ENCODE results near the gene ERCC6L2. TPM values are rescaled to one million over a fixed set of nuclear protein-coding genes. Genes with fewer than 3 reads are reported as not detected.

ERCC6L2 gene
- polyA plus RNA-seq, 1 of the 3 experiments (the other 2 are of a cell fraction), result 10.0 TPM

DNA sequence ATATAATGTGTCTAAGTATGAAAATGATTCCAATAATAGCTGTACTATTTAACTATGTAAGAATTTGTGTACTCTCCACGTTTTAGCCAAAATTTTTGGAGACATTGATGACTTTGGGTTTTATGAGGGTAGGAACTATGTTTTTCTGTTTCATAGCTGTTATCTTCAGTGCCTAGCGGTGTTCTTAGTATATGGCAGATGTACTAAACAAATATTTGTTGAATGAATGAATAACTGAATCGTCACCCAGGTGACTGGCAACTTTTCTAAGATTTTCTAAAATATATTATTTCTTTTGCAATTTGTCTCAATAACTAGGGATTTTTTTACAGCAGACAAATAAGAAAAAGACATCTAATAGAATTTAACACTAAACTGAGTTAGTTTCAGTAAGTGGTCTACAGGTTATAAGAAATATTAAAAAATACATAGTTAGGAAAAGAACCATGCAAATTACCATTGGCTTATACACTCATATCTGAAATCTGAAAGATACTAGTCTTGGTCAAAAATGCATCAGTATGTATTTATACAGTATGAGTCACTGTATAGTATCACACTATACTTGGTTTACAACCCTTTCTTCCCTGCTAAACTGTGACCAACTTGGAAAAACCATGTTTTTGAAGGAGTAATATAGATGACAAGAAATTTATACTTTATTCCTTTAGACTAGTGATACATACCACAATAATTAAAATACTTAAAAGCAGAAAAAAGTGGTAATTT lies 10.5 kb upstream of the ERCC6L2 start:
- Histone ChIP-seq H3K27me3 (ENCODE audit: insufficient read depth) (no peaks in the 10 kb centered on the region), H3K4me1 (ENCODE audit: control insufficient read depth in 1 of 2, insufficient read depth in 2 of 2, low read depth in 1 of 2, low read length in 1 of 2) (no peaks in the 10 kb centered on the region), H3K4me2 (no peak overlapping the region), H3K27ac (ENCODE audit: low read depth in 2 of 2, low read length in 1 of 2) (no peak overlapping the region), H3K79me2 (ENCODE audit: insufficient read depth) (no peaks in the 10 kb centered on the region), H3K4me3 (ENCODE audit: low read depth in 2 of 2, low read length in 1 of 2) (no peak overlapping the region), H4K20me1 (ENCODE audit: insufficient read depth) (no peaks in the 10 kb centered on the region), H3K9me2 (no peaks in the 10 kb centered on the region), H3K9me3 (peaks cover 29% of the 10 kb centered on the region), H3K9ac (no peak overlapping the region), H2AFZ (ENCODE audit: low read depth) (no peak overlapping the region), H3K36me3 (replicated peaks in 1 of 2; ENCODE audit: control insufficient read depth in 1 of 2, insufficient read depth in 2 of 2, low read length in 1 of 2) (peaks cover 3 to 25% of the 10 kb centered on the region in 2 experiments), H3F3A (replicated peaks; ENCODE audit: insufficient read depth) (no peaks in the 10 kb centered on the region)
- CTCF ChIA-PET, result no interaction called here
- POLR2A ChIA-PET, result no interaction called here
- 83% methylated on average over 3 of the region's 3 CpGs for WGBS (ENCODE audit: low lambda C conversion rate)
- TF ChIP-seq ELF1 (IDR thresholded peaks at IDR 0.05) (no peak), FOSL2 (IDR thresholded peaks at IDR 0.05; ENCODE audit: borderline replicate concordance, low read depth) (no peak), EZH2phosphoT487 (IDR thresholded peaks at IDR 0.05; ENCODE audit: borderline replicate concordance, low read depth) (no peak), USF2 (IDR thresholded peaks at IDR 0.05; ENCODE audit: borderline replicate concordance, low read depth, low read length) (no peak), TCF12 (IDR thresholded peaks at IDR 0.05) (no peak), RXRA (IDR thresholded peaks at IDR 0.05; ENCODE audit: borderline replicate concordance, low read depth) (no peak), GATA2 (CRISPR knock-in tag; IDR thresholded peaks at IDR 0.05) (no peak), RAD21 (IDR thresholded peaks at IDR 0.05; ENCODE audit: low read length) (no peak), REST (IDR thresholded peaks at IDR 0.05; ENCODE audit: low read depth, low read length) (no peak), GABPA (IDR thresholded peaks at IDR 0.05; ENCODE audit: low read depth) (no peak), SMC3 (IDR thresholded peaks at IDR 0.05; ENCODE audit: low read depth, low read length) (no peak)
- TF ChIP-seq, protein P1, sequence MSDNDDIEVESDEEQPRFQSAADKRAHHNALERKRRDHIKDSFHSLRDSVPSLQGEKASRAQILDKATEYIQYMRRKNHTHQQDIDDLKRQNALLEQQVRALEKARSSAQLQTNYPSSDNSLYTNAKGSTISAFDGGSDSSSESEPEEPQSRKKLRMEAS (IDR thresholded peaks at IDR 0.05; ENCODE audit: low read depth), result no peak
- TF ChIP-seq, protein P2, sequence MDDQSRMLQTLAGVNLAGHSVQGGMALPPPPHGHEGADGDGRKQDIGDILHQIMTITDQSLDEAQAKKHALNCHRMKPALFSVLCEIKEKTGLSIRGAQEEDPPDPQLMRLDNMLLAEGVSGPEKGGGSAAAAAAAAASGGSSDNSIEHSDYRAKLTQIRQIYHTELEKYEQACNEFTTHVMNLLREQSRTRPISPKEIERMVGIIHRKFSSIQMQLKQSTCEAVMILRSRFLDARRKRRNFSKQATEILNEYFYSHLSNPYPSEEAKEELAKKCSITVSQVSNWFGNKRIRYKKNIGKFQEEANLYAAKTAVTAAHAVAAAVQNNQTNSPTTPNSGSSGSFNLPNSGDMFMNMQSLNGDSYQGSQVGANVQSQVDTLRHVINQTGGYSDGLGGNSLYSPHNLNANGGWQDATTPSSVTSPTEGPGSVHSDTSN (IDR thresholded peaks at IDR 0.05), result no peak
- no peak for DNase-seq

Data from SK-N-SH (cell line).